HL-60 (cell line): ENCODE results near the gene ZFP36L1.

ENCODE experiments used
- POLR2AphosphoS5 ChIP-seq: IDR thresholded peaks from 2 replicates; pipeline ENCODE4 v1.6.1; 2012; ENCODE audit warnings: low read depth
- SPI1 ChIP-seq: IDR thresholded peaks from 2 replicates; pipeline ENCODE4 v1.6.1; 2012; ENCODE audit warnings: low read depth, mild to moderate bottlenecking, borderline replicate concordance
- TF ChIP-seq, protein P1 (sequence below): IDR thresholded peaks from one replicate; pipeline ENCODE4 v1.5.1; 2011; ENCODE audit warnings: low read length, control low read depth, inconsistent platforms; ENCODE audit not compliant: insufficient read depth
- TF ChIP-seq, protein P2 (sequence below): IDR thresholded peaks from 2 replicates; pipeline ENCODE4 v1.6.1; 2012; ENCODE audit warnings: low read depth; ENCODE audit not compliant: insufficient replicate concordance

DNA sequence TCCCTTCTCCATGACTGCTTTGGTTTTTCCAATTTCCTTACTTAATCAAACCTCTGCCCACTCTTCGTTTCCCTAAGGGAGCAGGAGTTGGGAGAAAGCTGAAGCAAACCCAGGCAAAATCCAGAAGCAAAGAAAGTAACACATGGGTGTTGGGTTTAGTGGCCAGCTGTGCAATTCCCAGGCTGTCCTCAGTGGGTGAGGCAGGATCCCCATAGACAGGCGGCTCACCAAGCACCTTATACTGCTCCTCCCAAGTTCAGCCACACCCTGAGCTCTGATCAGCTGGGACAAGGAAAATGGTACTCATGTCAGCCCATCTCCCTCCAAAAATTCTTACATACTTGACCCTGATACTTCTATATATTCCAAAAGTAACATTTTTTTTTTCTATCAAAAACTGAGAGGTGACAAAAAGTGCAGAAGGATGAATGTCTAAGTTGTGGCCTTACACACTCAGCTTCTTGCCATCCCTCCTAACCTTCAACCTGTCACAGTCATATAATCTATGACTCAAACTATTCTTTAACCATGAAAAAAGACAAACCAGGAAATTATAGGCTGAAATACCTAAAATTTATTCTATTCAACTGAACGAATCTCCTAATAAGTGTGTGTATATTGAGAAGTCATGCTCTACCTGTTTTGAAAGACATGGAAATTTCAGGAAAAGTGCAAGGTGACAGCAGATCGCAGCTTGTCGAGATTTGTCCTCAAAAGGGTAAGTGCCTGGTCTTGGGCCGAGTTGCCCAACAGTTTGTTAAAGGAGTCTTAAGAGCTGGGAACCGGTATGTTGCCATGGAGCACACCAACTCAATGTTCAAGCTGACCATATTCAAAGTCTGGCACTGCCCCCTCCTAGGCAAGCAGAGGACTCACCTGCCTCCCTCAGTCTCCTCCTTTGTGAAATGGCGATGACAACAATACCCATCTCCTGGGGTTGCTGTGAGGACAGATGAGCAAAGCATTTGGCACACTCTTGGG, 17.6 kb upstream of the ZFP36L1 start:
- TF ChIP-seq, protein P1, sequence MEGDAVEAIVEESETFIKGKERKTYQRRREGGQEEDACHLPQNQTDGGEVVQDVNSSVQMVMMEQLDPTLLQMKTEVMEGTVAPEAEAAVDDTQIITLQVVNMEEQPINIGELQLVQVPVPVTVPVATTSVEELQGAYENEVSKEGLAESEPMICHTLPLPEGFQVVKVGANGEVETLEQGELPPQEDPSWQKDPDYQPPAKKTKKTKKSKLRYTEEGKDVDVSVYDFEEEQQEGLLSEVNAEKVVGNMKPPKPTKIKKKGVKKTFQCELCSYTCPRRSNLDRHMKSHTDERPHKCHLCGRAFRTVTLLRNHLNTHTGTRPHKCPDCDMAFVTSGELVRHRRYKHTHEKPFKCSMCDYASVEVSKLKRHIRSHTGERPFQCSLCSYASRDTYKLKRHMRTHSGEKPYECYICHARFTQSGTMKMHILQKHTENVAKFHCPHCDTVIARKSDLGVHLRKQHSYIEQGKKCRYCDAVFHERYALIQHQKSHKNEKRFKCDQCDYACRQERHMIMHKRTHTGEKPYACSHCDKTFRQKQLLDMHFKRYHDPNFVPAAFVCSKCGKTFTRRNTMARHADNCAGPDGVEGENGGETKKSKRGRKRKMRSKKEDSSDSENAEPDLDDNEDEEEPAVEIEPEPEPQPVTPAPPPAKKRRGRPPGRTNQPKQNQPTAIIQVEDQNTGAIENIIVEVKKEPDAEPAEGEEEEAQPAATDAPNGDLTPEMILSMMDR, result no peak
- TF ChIP-seq POLR2AphosphoS5 (no peak), SPI1 (no peak)
- TF ChIP-seq, protein P2, sequence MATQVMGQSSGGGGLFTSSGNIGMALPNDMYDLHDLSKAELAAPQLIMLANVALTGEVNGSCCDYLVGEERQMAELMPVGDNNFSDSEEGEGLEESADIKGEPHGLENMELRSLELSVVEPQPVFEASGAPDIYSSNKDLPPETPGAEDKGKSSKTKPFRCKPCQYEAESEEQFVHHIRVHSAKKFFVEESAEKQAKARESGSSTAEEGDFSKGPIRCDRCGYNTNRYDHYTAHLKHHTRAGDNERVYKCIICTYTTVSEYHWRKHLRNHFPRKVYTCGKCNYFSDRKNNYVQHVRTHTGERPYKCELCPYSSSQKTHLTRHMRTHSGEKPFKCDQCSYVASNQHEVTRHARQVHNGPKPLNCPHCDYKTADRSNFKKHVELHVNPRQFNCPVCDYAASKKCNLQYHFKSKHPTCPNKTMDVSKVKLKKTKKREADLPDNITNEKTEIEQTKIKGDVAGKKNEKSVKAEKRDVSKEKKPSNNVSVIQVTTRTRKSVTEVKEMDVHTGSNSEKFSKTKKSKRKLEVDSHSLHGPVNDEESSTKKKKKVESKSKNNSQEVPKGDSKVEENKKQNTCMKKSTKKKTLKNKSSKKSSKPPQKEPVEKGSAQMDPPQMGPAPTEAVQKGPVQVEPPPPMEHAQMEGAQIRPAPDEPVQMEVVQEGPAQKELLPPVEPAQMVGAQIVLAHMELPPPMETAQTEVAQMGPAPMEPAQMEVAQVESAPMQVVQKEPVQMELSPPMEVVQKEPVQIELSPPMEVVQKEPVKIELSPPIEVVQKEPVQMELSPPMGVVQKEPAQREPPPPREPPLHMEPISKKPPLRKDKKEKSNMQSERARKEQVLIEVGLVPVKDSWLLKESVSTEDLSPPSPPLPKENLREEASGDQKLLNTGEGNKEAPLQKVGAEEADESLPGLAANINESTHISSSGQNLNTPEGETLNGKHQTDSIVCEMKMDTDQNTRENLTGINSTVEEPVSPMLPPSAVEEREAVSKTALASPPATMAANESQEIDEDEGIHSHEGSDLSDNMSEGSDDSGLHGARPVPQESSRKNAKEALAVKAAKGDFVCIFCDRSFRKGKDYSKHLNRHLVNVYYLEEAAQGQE, result no peak
